GM23338 (cell line): ENCODE data around the gene WDR49.

Experiments
- CTCF ChIP-seq, 2 experiments: fragments of 200-600 bp in 1 of 2; sonication (generic) in 1 of 2; conservative IDR thresholded peaks; 2 replicates each; pipeline versions ENCODE4 v1.5.1 to v1.6.1; 2016 to 2017; ENCODE audit warnings: antibody characterized with exemption in 2 of 2, low read depth in 2 of 2, mild to moderate bottlenecking in 2 of 2, moderate library complexity in 1 of 2
- EZH2 ChIP-seq: fragments of 200-600 bp; sonication (generic); IDR thresholded peaks from one replicate; pipeline ENCODE4 v1.8.0; 2017; ENCODE audit warnings: antibody characterized with exemption, mild to moderate bottlenecking, low read depth; ENCODE audit not compliant: unreplicated experiment
- JUNB ChIP-seq: IDR thresholded peaks from one replicate; pipeline ENCODE4 v1.6.1; 2016; ENCODE audit warnings: antibody characterized with exemption; ENCODE audit not compliant: unreplicated experiment
- POLR2AphosphoS5 ChIP-seq: IDR thresholded peaks from 2 replicates; pipeline ENCODE4 v1.6.1; 2016; ENCODE audit warnings: antibody characterized with exemption, low read depth

GRCh38 chr3:167602041-167602440 lies 51.7 kb downstream of the WDR49 start:
- TF ChIP-seq CTCF (conservative IDR thresholded peaks at IDR 0.05; ENCODE audit: low read depth in 2 of 2) (no peak), POLR2AphosphoS5 (no peak), EZH2 (no peak), JUNB (no peak)
